Upper lobe of left lung (tissue), 6 donors: ENCODE results near the gene FAM83G. TPM values are rescaled to one million over a fixed set of nuclear protein-coding genes. Genes with fewer than 3 reads are reported as not detected.

ENCODE experiments used
- ATAC-seq, 2 donors: fragments of 200-7000 bp; cut with Tn5 transposase; one replicate each; pipeline ENCODE4 v1.9.1; 2022; ENCODE audit warnings: mild to moderate bottlenecking in 2 of 2, moderate library complexity in 2 of 2; ENCODE audit not compliant: low FRiP score in 2 of 2
- DNase-seq, 2 donors: peaks; one replicate each; pipeline ENCODE4 v3.0.0-alpha.2; 2019 to 2020
- H3K27ac ChIP-seq, 4 donors: fragments of 200-600 bp; sonication (generic); one replicate each; pipeline ENCODE4 v1.5.1; 2016 to 2019
- H3K27me3 ChIP-seq, 4 donors: fragments of 200-600 bp; sonication (generic); one replicate each; pipeline ENCODE4 v1.5.1; 2017 to 2019
- H3K36me3 ChIP-seq, 4 donors: fragments of 200-600 bp; sonication (generic); one replicate each; pipeline ENCODE4 v1.5.1; 2016 to 2019
- H3K4me1 ChIP-seq, 4 donors: fragments of 200-600 bp; sonication (generic); one replicate each; pipeline ENCODE4 v1.5.1; 2018 to 2019
- H3K4me3 ChIP-seq, 4 donors: fragments of 200-600 bp; sonication (generic); one replicate each; pipeline ENCODE4 v1.5.1; 2017 to 2019; ENCODE audit warnings: mild to moderate bottlenecking in 2 of 4, moderate library complexity in 1 of 4
- H3K9me3 ChIP-seq, 4 donors: fragments of 200-600 bp; sonication (generic); one replicate each; pipeline ENCODE4 v1.5.1; 2018 to 2019
- CTCF ChIP-seq, 6 experiments: fragments of 450-650 bp in 4 of 6; fragments of 200-600 bp in 2 of 6; sonication (generic) in 2 of 6; IDR thresholded peaks; one replicate each; pipeline ENCODE4 v1.5.1; 2016 to 2019; ENCODE audit warnings: antibody characterized with exemption in 6 of 6
- EP300 ChIP-seq, 4 donors: sonication (generic); formaldehyde crosslinking; IDR thresholded peaks; one replicate each; pipeline ENCODE4 v1.5.1; 2017; ENCODE audit warnings: antibody characterized with exemption in 4 of 4, control low read depth in 2 of 4
- POLR2A ChIP-seq, 4 donors: fragments of 450-650 bp; IDR thresholded peaks; one replicate each; pipeline ENCODE4 v1.5.1; 2016 to 2017; ENCODE audit warnings: antibody characterized with exemption in 4 of 4, mild to moderate bottlenecking in 2 of 4
- POLR2AphosphoS5 ChIP-seq, 2 donors: sonication (generic); formaldehyde crosslinking; IDR thresholded peaks; one replicate each; pipeline ENCODE4 v1.5.1; 2017; ENCODE audit warnings: antibody characterized with exemption in 2 of 2
- WGBS, 2 donors: methylation state at CpG; one replicate each; pipeline ENCODE4 v1.1.5; 2017 to 2018; 5-methylcytosine and 5-hydroxymethylcytosine counted together
- total RNA-seq, 6 donors: library from RNA; depleted of rRNA in 4 of 6; stranded (reverse); fragments of >200 nt in 4 of 6; gene quantifications; one replicate each; pipeline versions ENCODE4 v1.1.0 to v1.2.1, GENCODE V29; 2016 to 2021
- donor health status: DM: no; HTN: no; CAD: no; lungs with moderate emphysema.
- donor health status: DM: no; HTN: yes; CAD: no; lungs with severe emphysema.

The FAM83G gene
- total RNA-seq, 6 donors from 2014 or later: 3.1 to 17.2 (median 11.2) TPM

GRCh38 chr17:18992454-18993130 lies 12.0 kb downstream of the FAM83G start:
- Histone ChIP-seq H3K36me3 (no peaks in the 10 kb centered on the region), H3K27ac (no peak overlapping the region), H3K4me3 (no peak overlapping the region), H3K4me1 (peaks cover 0 to 37% (median 18%) of the 10 kb centered on the region in 4 donors), H3K27me3 (no peaks in the 10 kb centered on the region), H3K9me3 (peaks cover 0 to 5% (median 0%) of the 10 kb centered on the region in 4 donors)
- TF ChIP-seq CTCF (IDR thresholded peaks at IDR 0.05): no peak
- no peak for TF ChIP-seq POLR2A (IDR thresholded peaks at IDR 0.05)
- TF ChIP-seq POLR2AphosphoS5 (IDR thresholded peaks at IDR 0.05): peak in 1 of 2 donors; percentile 48
- WGBS, 2 donors: 21 to 68% methylated on average over 4 to 20 of the region's 22 CpGs
- ATAC-seq: peak; percentile 1 to 18
- peak in 1 of 2 donors; percentile 77 for DNase-seq

GRCh38 chr17:18991531-18992315 lies 12.8 kb downstream of the FAM83G start:
- Histone ChIP-seq H3K4me3 (no peak overlapping the region), H3K36me3 (no peaks in the 10 kb centered on the region), H3K27me3 (no peaks in the 10 kb centered on the region), H3K4me1 (peaks cover 0 to 37% (median 20%) of the 10 kb centered on the region in 4 donors), H3K27ac (no peak overlapping the region), H3K9me3 (peaks cover 0 to 5% (median 0%) of the 10 kb centered on the region in 4 donors)
- ATAC-seq (no peak), DNase-seq (no peak)
- WGBS, 2 donors: 90 to 96% methylated on average over 7 to 17 of the region's 20 CpGs
- TF ChIP-seq CTCF (IDR thresholded peaks at IDR 0.05): no peak
- no peak for TF ChIP-seq POLR2AphosphoS5 (IDR thresholded peaks at IDR 0.05)
- TF ChIP-seq EP300 (IDR thresholded peaks at IDR 0.05): no peak
- no peak for TF ChIP-seq POLR2A (IDR thresholded peaks at IDR 0.05)

- Histone ChIP-seq H3K27me3 (no peaks in the 10 kb centered on the region), H3K4me1 (peaks cover 0 to 37% (median 20%) of the 10 kb centered on the region in 4 donors), H3K4me3 (no peak overlapping the region), H3K9me3 (peaks cover 0 to 1% (median 0%) of the 10 kb centered on the region in 4 donors), H3K27ac (no peak overlapping the region), H3K36me3 (no peaks in the 10 kb centered on the region)
- 97 to 100% methylated on average over 1 to 5 of the region's 6 CpGs for WGBS, 2 donors
- no peak for TF ChIP-seq POLR2A (IDR thresholded peaks at IDR 0.05)
- TF ChIP-seq POLR2AphosphoS5 (IDR thresholded peaks at IDR 0.05): no peak
- no peak for TF ChIP-seq EP300 (IDR thresholded peaks at IDR 0.05)
- TF ChIP-seq CTCF (IDR thresholded peaks at IDR 0.05): no peak
- no peak for ATAC-seq
- no peak for DNase-seq
These were observed 14.2 kb downstream of the FAM83G start for GRCh38 chr17:18990331-18990730.

DNA sequence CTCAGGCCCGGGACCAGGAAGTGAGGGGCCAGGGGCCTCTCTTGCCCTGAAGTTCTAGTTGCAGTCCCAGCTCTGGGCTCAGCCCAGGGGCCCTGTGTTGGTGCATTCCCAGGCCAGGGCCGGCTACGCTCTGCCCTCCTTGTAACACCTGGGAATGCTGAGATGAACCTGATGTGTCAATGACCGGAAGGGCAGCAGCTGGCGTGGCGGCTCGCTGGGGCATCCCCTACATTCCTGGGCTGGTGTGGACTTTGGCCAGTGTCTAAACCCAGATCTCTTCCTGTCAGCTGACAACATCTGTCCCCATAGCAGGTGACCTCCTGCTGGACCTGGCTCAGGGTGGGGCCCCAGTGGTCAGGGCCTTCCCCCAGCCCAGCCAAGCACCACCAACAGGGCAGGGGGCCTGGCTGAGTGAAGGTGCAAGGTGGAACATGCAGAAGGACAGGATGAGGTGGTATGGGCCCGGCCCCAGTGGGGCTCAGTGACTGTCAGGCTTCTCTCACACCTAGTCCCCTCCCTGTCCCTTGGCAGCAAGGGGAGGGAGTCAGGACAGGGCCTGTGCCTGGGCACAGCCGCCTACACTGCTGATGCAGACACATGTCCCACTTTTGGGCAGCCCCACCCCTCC lies 15.9 kb downstream of the FAM83G start:
- Histone ChIP-seq H3K36me3 (no peaks in the 10 kb centered on the region), H3K27me3 (no peaks in the 10 kb centered on the region), H3K4me3 (no peak overlapping the region), H3K9me3 (no peaks in the 10 kb centered on the region), H3K27ac (no peak overlapping the region), H3K4me1 (peaks cover 0 to 31% (median 18%) of the 10 kb centered on the region in 4 donors)
- ATAC-seq (no peak), DNase-seq (peak in 1 of 2 donors; percentile 74)
- TF ChIP-seq CTCF (IDR thresholded peaks at IDR 0.05): no peak
- TF ChIP-seq EP300 (IDR thresholded peaks at IDR 0.05): no peak
- TF ChIP-seq POLR2AphosphoS5 (IDR thresholded peaks at IDR 0.05): no peak
- no peak for TF ChIP-seq POLR2A (IDR thresholded peaks at IDR 0.05)
- WGBS, 2 donors: 48% methylated on average over 7 of the region's 9 CpGs; no CpG with 5 or more reads in 1 of the 2 donors
